MM.1S (cell line): ENCODE measurements around the gene ANGPTL8.

Experiments used
- DNase-seq: peaks from one replicate; pipeline ENCODE4 v3.0.0-alpha.2; 2015
- H2AFZ ChIP-seq: fragments of 300-600 bp; sonication (generic); 2 replicates; pipeline ENCODE4 v1.6.0; 2016; ENCODE audit warnings: antibody characterized with exemption, low read length
- H3F3A ChIP-seq: fragments of 300-600 bp; sonication (generic); 2 replicates; pipeline ENCODE4 v1.6.1; 2016; ENCODE audit warnings: mild to moderate bottlenecking, antibody characterized with exemption, low read length, moderate library complexity, mixed read lengths; ENCODE audit not compliant: insufficient read depth
- H3K27ac ChIP-seq: fragments of 300-600 bp; sonication (generic); 2 replicates; pipeline ENCODE4 v1.5.1; 2016; ENCODE audit warnings: mild to moderate bottlenecking, low read length
- H3K27me3 ChIP-seq: fragments of 300-600 bp; sonication (generic); replicated peaks from 2 replicates; pipeline ENCODE4 v1.6.0; 2016; ENCODE audit warnings: low read length; ENCODE audit not compliant: insufficient read depth
- H3K36me3 ChIP-seq: fragments of 300-600 bp; sonication (generic); replicated peaks from 2 replicates; pipeline ENCODE4 v1.6.1; 2016; ENCODE audit warnings: mild to moderate bottlenecking, low read length, mixed read lengths; ENCODE audit not compliant: insufficient read depth
- H3K4me1 ChIP-seq: fragments of 300-600 bp; sonication (generic); 2 replicates; pipeline ENCODE4 v1.6.1; 2016; ENCODE audit warnings: low read length, mixed read lengths
- H3K4me2 ChIP-seq: fragments of 300-600 bp; sonication (generic); 2 replicates; pipeline ENCODE4 v1.6.0; 2016; ENCODE audit warnings: low read depth, low read length
- H3K4me3 ChIP-seq: fragments of 300-600 bp; sonication (generic); 2 replicates; pipeline ENCODE4 v1.5.1; 2016; ENCODE audit warnings: low read length, mixed read lengths
- H3K79me2 ChIP-seq: fragments of 300-600 bp; sonication (generic); 2 replicates; pipeline ENCODE4 v1.6.1; 2016; ENCODE audit warnings: mixed run types, low read length, mixed read lengths
- H3K9ac ChIP-seq: fragments of 300-600 bp; sonication (generic); 2 replicates; pipeline ENCODE4 v1.6.1; 2016; ENCODE audit warnings: low read length, mixed read lengths
- H3K9me2 ChIP-seq: fragments of 300-600 bp; sonication (generic); replicated peaks from 2 replicates; pipeline ENCODE4 v1.6.1; 2016; ENCODE audit warnings: mild to moderate bottlenecking, low read length, mixed read lengths; ENCODE audit not compliant: insufficient read depth
- H3K9me3 ChIP-seq: fragments of 300-600 bp; sonication (generic); replicated peaks from 2 replicates; pipeline ENCODE4 v1.6.1; 2016; ENCODE audit warnings: mild to moderate bottlenecking, low read length, mixed read lengths; ENCODE audit not compliant: insufficient read depth
- H4K20me1 ChIP-seq: fragments of 300-600 bp; sonication (generic); 2 replicates; pipeline ENCODE4 v1.6.1; 2016; ENCODE audit warnings: mild to moderate bottlenecking, low read length, moderate library complexity, mixed read lengths; ENCODE audit not compliant: insufficient read depth
- CTCF ChIP-seq: fragments of 300-600 bp; sonication (generic); IDR thresholded peaks from 2 replicates; pipeline ENCODE4 v1.5.1; 2016; ENCODE audit warnings: antibody characterized with exemption, low read length, mixed read lengths
- EZH2 ChIP-seq: fragments of 300-600 bp; sonication (generic); optimal IDR thresholded peaks from 2 replicates; pipeline ENCODE3; 2017; ENCODE audit warnings: low read depth, mild to moderate bottlenecking, antibody characterized with exemption, low read length, mixed read lengths
- EZH2phosphoT487 ChIP-seq: fragments of 300-600 bp; sonication (generic); IDR thresholded peaks from 2 replicates; pipeline ENCODE4 v1.6.1; 2018; ENCODE audit warnings: antibody characterized with exemption, low read length

The ANGPTL8 gene

GRCh38 chr19:11209839-11210655 is 29.4 kb upstream of the ANGPTL8 start:
- Histone ChIP-seq H3F3A (peaks cover 5% of the 10 kb centered on the region), H3K36me3 (no peaks in the 10 kb centered on the region), H2AFZ (no peak overlapping the region), H3K4me1 (no peaks in the 10 kb centered on the region), H3K79me2 (no peaks in the 10 kb centered on the region), H3K9ac (no peak overlapping the region), H3K4me2 (no peak overlapping the region), H3K9me2 (no peaks in the 10 kb centered on the region), H4K20me1 (no peaks in the 10 kb centered on the region), H3K27me3 (peaks cover 20% of the 10 kb centered on the region), H3K4me3 (no peak overlapping the region), H3K27ac (no peak overlapping the region), H3K9me3 (no peaks in the 10 kb centered on the region)
- DNase-seq = no peak
- no peak for TF ChIP-seq EZH2phosphoT487
- TF ChIP-seq CTCF = no peak
- TF ChIP-seq EZH2 = no peak

- DNase-seq = no peak
- Histone ChIP-seq H3K4me1 (no peaks in the 10 kb centered on the region), H3K4me2 (no peak overlapping the region)
Measured at GRCh38 chr19:11210656-11210928, 28.8 kb upstream of the ANGPTL8 start.

GRCh38 chr19:11214387-11214786 is 25.0 kb upstream of the ANGPTL8 start:
- Histone ChIP-seq H2AFZ (no peak overlapping the region), H3K36me3 (no peaks in the 10 kb centered on the region), H3K4me2 (no peak overlapping the region), H3K4me3 (no peak overlapping the region), H3K79me2 (no peaks in the 10 kb centered on the region), H3K9me2 (no peaks in the 10 kb centered on the region), H3K4me1 (no peaks in the 10 kb centered on the region), H3K27ac (no peak overlapping the region), H4K20me1 (no peaks in the 10 kb centered on the region), H3K27me3 (peaks cover 34% of the 10 kb centered on the region), H3K9ac (no peak overlapping the region), H3F3A (no peaks in the 10 kb centered on the region), H3K9me3 (no peaks in the 10 kb centered on the region)
- no peak for DNase-seq
- no peak for TF ChIP-seq EZH2
- no peak for TF ChIP-seq EZH2phosphoT487
- TF ChIP-seq CTCF = no peak

More at GRCh38 chr19:11210656-11210928, 28.8 kb upstream of the ANGPTL8 start:
- Histone ChIP-seq H3K9me2 (no peaks in the 10 kb centered on the region), H3K36me3 (no peaks in the 10 kb centered on the region), H4K20me1 (no peaks in the 10 kb centered on the region), H3K9me3 (no peaks in the 10 kb centered on the region), H3K27ac (no peak overlapping the region), H3K27me3 (peaks cover 21% of the 10 kb centered on the region), H2AFZ (no peak overlapping the region), H3K79me2 (no peaks in the 10 kb centered on the region), H3K9ac (no peak overlapping the region), H3F3A (peaks cover 3% of the 10 kb centered on the region), H3K4me3 (no peak overlapping the region)
- TF ChIP-seq CTCF (no peak), EZH2phosphoT487 (no peak), EZH2 (no peak)
